ENCODE measurements around the gene STPG4.

Gene STPG4

DNA sequence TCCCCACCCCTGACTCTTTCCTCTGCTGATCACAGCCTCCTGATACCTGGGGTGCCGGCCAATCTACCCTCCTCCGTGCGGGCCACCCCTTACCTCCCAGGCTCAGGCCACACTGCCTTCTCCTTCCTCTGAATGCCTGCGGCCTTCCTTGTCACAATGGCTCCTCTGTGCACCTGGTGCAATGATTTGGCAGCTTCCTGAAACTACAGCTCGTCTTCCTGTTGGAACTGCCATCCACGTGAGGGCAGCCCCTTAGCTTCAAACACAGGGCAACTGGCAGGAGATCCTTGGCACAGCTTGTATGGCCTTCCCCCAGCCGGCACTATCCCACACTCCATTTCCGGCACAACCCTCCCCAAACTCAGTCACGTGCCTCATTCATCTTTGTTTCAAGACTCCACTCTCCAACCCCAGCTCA lies 69.0 kb downstream of the STPG4 start:
- no peak for DNase-seq

DNA sequence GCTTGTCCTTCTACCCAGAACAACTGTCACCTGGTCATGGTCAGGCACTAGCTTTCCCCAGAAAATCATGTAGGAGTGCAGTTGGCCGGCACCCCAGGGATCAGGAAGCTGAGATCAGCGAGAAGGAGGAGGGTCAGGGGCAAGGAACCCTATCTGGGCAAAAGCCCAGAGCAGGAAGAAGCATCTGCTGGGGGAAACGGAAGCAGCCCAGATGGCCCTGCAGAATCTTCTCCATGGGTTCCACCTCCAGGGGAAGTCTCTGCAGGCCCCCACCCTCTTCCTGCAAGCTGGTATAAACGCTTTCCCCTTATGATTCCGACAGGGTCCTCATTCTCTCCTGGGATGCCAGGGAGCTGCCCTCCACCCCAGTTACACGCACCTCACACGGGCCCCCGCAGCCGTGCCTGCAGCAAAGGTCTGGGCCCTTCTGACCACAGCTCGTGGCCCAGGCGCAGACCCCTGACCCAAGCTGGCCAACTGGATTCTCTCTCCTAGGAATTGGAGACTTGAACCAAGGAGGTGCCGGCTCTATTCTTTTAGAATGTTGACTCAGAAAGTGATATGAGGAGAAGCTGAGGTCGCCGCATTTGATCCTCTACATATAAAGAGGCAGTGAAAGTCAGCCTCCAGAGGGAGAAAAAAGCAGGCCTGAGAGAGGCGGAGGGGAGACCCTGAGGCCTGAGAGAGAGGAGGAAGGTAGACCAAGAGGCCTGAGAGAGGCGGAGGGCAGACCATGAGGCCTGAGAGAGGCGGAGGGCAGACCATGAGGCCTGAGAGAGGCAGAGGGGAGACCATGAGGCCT lies 71.0 kb downstream of the STPG4 start:
- DNase-seq: no peak

DNA sequence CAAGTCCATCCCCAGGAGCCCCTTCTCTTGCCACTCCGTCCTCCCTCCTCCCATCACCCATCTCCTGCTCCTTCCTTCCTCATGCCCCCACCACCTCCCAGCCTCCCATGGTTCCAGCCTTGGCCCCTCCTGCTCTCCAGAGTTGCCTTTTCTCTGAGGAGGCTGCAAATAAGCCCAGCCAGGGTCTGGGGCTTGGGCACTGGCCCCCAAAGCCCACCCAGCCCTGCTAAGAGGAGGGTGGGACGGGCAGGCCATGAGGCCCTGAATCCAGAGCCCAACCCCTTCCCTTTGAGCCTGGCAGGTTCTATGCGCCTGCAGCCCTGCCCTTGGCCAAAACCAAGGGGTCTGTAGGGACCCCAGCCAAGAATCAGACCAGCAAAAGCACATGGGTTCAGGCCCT lies 71.6 kb downstream of the STPG4 start:
- DNase-seq: no peak

DNA sequence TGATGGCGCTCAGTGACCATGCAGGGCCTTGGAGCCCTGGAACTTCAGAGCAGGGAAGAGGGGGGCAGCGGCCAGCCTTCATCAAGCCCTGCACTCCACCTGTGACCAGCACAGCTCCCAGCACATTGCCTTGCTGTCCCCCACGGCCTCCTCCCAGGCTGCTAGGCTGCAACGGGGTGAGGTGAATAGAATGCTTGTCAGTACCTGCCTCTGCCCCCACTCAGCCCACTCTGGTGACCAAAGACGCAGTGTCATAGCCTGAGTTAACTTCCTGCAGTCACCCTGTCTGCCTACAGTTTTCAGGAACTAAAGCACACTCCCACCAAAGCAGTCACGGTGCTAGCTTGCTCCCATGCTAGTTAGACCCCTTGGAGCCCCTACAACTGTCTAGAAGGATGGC lies 72.1 kb downstream of the STPG4 start:
- DNase-seq: no peak

DNA sequence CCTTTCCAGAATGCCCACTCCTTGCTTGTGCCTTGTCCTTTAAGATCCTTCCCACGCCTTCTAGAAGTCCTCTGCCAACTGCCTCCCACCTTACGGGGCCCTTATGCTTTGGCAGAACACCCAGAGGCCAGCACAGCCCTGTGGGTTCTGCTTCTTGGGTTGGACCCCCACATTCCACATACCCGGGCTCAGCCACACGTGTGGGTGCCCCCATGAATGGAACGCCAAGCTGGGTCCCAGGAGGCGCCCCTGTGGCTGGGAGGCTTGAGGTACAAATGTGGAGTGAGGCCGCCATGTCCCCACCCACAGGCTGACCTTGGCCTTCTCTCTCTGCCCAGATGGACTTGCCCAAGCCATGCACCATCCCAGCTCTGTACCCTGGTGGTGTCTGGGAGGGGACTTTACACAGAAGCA lies 74.2 kb downstream of the STPG4 start:
- no peak for DNase-seq

DNA sequence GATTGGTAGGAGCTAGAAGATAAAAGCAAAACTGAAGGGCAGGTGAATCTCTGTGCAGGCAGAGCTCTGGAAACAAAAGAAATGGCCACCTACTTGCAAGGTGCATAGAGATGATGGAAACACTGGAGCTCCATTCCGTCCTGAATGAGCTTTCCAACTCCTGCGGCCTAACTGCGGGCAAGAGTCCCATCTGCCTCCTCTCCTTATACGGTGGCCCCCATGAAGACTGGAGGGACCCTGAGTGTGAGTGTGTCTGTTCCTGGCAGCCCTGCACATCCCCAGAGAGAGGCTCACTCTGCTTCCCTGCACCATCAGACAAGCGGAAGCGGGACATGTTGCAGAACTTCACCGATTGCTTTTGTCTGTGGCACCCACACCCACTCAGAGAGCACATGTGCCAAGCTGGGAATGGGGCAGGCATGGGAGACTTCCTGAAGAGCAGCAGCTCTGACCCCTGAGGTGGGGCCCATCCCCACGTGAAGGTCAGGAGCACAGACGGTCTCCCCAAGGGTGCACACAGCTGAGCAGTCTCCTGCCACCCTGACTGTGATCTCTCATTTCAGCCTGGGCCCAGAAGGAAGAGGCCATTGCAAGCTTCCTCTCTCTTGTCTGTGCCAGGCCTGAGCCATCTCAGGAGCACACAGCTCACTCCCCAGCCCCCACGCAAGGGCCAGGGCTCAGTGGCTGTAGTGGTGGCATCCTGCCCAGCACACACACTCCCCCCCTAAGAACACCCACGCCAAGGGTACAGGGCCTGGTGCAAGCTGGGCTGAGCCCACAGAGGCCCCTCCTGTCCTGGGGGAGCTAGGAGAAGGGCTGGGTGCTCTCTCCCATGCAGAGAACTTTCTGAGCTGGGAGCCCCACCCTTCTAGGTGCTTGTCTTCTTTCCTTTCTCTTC lies 75.3 kb downstream of the STPG4 start:
- DNase-seq: no peak

DNA sequence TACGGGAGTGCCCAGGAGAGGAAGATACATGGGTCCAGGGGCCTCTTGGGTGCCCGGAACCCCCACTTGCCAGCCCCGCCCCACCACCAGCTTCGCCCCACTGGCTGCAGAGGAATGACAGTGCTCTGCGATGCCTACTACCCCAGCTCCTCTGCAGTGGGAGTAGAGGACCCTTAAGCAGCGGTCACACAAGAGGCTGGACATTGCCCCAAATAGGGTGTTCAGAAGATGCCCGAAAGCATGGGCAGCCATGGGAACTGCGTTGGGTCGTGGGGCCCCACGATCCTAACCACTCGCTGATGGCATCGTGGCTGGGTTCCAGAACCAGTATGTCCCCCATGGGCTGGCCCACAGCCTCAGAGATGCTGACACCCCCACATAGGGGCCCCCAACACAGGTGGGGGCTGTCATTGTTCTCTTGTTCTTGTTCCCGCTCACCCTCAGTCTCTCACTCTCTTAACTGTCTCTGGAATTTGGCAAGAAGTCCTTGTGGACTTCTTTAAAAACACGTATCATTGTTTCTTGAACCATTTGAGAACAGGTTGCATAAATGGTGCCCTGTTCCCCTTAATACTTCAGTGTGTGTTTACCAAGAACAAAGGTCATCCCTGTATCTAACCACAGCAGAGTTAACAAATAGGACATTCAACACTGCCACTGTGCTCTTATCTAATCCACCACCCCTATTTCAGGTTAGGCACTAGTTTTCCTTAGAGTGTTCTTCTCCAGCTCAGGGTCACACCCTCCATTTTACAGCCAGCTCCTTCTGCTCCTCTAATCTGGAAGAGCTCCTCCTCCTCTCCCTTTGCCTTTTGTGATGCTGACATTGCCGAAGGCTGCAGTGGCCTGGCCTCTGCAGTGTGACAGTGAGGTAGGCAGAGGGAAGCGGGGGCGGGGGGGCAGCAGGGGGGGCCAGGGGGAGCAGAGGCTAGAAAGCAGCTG lies 76.3 kb downstream of the STPG4 start:
- DNase-seq: no peak

DNA sequence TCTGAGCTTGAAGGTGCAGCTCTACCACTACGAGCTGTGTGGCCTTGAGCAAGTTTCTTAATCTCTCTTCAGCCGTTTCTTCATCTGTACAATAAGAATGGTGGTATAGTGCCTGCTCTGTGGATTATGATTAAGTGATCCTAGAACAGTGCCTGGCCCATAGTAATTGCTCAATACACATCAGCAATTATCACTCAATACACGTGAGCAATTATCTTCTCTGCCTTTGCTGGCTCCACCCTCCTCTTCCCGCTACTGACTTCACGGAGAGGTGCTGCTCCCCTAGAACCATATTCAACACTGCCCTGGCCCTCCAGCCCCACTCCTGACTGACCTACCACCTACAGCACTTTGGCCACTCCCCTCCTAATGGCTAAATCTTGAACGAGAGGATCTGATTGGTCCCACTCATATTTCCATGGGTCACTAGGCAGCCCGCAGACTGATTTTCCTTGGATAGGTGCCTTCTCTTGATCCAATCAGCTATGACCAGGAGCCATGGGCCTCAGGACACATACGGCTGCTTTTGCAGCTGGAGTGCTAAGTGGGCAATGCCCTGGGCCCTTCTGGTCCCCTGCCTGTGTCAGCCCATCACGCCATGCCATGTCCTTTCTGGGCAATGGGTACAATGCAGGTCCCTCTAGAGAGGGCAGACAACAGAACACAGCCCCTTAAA lies 77.5 kb downstream of the STPG4 start:
- no peak for DNase-seq

DNA sequence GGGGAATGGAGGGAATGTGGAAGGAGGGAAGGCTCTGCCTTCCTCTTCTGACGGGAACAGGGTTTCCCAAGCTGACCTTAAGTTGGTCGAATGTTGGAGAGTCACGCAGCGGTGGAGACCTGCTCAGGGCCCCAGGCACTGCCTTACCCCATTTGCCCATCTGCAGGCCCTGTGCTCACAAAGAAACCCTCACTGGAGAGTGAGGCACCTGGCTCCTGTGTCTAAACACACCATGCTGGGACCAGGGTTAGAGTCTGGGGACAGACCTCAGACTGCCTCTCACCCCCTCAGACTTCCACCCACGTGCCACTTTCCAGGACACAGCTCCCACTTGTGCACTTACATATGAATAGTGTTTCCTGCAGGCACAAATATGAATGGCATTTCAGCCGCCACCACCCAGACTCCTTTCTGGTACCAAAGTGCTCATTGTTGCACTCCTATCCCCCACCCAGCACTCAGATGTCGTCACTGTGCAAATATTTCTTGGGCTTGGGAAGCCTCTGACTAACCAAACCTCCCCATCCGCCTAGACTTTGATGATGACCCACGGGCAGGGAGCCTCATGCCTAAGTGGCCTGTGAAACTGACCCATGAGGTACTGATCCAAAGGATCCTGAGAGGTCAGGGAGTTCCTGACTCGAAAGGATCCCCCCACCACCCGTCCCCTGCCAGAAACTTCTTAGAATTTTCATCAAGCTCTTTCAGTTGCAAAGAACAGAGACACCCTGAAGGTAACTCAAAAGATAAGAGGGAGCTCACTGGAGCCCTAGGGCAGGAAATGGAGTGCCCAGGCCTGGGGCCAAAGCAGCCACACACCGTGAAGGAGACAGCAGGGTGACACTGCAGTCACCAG lies 78.3 kb downstream of the STPG4 start:
- DNase-seq: no peak

DNA sequence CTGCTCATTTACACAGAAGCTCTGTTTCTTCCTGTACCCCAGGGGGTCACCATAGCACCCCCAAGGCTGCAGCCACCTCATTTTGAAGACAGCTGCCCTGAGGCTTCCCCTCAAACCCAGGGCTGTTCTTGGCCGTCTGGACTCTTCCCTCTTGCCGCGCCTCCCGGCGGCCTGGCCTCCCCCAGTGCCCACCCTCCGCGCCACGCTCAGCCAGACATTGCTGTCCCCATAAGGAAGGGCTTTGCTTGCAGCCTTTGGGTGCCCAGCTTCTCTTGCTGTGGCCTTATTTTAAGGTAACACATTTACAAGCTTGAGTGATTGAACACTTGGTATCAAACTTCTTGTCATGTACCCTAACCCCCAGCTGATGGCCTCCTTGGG lies 79.0 kb downstream of the STPG4 start:
- DNase-seq: no peak

DNA sequence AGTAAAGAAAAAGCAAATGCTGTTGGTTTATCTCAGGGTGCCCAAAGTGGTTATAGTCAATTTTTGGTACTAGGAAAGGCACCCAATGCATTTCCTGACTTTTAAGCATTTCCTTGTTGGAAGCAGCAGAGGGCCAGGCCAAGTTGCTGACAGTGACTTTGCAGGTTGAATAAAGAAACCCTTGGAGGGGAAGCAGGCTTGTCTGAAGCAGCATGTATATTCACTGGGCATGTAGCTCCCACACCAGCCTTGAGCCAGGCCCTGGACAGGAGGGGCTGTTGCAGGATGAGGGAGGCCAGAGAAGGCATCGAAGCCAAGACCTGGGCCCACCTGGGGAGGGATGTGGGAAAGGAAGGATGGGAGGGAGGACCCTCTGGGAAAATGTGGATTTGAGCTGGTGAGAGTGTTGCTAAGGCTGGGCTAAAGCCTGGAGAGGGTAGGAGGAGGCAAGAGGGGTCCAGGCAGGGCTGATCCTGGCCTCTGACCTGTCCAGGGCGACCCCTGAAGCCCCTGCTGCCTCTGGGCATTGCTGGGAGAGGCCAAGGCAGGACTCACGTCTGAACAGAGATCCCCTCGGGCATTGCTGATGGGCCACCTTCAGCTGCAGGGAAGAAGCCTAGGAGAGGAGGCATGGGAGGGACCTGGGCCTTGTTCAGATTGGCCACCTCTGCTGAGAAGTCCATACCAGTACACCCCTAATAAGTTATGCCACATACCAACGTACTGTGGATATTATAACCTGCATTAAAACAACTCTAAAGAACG lies 79.6 kb downstream of the STPG4 start:
- no peak for DNase-seq

DNA sequence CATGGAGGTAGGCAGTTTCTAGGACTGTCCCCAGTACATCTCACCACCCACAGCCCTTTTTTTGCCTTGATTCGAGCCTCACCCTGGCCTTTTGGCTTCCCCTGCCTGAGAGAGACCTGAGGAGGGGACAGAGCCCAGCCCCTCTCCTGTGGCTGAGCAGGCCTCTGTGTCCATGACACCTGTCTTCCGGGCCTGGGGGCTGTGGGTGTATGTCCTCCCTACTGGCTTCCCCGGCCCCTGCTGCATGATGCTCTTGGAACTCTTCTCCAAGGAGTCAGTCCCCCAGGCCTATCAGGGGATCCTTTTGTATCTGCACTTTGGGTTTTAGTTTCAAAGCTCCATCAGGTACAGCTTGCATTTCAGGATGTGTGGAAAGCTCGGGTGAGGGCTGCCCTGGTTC lies 80.4 kb downstream of the STPG4 start:
- no peak for DNase-seq

DNA sequence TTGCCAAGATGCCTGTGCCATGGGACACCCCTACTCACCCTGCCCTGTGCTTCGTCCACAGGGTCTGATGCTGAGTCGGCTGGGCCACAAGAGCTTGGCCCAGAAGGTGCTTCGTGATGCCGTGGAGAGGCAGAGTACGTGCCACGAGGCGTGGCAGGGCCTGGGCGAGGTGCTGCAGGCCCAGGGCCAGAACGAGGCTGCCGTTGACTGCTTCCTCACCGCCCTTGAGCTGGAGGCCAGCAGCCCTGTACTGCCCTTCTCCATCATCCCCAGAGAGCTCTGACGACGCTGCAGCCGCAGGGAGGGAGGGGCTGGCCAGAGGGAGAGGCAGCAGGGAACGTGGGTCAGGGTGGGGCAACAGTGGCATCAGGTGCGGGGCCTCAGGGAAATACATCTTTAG lies 81.5 kb downstream of the STPG4 start:
- DNase-seq: no peak

DNA sequence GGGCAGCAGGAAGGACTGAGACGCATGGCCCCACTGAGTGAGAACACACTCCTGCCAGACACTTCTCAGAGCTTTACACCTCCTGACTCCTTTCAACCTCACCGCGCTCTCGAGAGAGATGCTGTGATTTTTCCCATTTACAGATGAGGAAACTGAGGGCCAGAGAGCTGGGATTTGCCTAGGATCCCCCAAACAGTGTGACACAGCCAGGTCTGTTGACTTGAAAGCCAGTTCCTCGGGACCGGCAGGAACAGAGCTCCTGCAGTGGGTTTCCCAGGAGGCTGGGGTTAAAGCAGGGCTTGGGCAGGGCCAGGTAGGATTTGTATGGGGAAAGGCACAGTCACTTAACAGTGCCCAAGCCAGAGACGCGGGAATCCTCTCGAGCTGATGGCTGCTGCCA lies 81.9 kb downstream of the STPG4 start:
- DNase-seq: no peak

DNA sequence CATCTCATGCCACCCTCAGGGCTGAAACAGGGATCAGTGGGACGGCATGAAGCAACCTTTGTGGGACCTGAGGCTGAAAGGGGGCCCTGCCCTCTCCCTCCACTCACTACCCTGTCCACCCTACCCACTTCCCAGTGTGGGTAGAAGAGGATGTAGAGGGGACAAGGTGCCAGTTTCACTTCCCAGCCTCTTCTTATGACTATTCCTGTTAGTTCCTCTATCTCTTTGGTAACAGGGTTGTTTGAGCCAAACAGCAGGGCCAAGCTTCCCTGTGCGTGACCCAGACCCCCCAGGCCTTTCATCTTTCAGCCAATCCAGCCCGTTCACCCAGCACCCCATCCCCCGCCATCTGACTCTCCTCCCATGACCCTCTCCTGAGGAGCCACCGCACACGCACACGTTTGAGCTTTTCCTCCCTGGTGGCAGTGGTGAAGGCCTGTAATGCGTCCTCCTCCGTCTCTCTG lies 82.3 kb downstream of the STPG4 start:
- peak; percentile 40 for DNase-seq

DNA sequence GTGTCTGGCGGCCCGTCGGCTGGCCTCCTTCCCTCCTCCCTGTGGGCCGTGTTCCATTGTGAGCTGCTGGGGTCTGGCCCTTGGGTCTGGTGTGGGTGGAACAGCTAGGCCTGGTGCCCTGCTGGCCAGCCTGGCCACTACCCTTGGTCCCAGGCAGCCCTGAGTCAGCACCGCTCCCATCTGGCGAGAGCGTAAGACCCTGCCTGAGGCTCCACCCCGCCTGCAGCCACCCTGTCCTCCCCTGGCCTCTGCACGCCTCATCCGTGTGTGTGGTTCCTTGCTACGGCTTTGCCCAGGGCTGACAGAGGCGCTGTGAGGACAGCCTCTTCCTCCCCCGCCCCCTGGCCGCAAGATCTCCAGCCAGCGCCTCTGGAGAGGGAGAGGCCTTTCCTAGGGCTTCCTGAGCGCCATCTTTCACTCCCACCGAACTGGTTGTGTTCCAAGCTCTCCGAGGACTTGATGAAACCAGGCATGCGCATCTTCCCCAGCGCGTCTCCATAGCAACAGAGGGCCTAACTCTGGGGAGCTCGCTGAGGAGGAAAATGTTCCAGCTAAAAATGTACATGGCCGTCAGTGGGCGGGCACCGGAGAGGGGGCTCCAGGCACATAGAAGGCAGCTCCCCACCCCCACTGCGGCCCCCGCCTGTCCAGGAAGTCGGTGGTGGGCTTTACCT lies 83.0 kb downstream of the STPG4 start:
- no peak for DNase-seq

DNA sequence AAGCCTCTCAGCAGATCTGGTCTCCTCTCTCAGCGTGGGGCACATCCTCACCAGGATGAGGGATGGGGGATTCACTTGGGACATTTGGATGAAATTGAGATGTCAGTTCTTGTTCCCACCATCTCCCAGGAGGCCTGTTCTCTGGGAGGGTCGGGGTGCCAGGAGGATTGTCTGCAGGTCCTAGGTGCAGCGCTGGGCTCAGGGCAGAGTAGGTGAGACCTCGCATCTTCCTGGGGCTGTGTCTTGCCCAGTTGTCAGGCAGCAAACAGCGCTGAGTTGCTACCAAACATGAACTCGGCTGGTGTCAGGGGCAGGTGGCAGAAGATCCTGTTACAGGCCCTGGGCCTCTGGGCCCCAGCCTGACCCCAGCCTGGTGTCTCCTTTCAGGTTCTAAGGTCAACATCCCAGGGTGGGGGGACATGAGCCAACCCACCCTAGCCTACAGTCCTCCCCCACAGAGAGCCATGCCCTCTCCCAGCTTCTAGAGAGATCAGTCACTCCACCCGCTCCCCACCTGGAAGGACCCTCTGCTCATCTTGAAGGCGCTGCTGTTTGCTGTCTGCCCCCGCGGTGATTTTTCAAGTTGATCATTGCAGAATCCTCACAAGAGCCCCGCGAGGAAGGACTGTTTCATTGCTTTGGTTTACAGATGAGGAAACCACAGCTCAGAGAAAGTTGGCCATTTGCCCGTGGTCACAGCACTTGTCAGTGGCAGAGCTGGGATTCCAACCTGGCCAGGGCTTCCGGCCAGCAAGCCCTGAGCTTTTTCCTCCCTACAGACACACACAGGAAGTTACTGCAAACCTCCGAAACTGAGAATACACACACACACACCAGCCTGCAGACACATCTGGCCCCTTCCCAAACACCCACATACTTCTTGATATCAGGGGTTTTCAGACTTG lies 83.9 kb downstream of the STPG4 start:
- peak; percentile 55 for DNase-seq

DNA sequence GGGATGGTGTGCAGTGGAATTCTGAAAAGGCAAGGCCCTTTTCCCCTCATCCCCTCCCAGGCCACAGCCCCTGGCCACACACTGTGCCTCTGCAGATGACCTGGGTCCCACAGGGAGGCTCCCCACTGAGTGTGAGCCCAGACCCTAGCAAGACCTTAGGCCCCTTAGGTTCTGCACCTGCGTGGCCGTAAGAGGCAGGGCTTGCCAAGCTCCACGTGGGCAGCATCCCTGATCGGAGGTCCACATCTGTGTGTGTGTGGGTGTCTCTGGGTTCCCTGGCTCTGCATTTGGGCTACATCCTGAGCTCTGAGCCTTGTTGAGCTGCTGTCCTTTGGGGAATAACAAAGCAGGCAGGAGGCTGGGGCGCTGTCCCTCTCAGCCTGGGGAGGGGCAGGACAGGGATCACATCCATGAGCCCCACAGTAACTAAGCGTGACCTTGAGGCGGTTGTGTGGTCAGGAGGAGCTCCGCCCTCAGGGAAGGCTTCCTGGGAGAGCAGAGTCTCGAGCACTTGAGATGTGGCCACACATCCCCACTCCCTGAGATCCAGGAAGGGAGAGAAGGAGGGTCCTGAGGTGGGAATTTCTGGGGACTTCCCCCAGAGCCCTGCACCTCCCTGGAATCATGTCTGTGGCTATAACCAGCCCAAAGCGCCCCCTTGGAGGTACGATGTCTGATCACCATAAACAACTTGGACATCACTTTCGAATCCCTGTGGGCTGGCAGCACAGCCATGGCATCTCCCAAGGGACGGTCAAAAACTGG lies 84.8 kb downstream of the STPG4 start:
- DNase-seq: no peak
